HG02571 (cell line): Measurements from ENCODE around the gene KLF13.
A peak's percentile ranks its signal among the peaks of the same experiment; 100 is the strongest.

Experiments
- ATAC-seq: cut with Tn5 transposase; IDR thresholded peaks from one replicate; pipeline ENCODE4 v1.9.1; 2021; ENCODE audit warnings: mild to moderate bottlenecking, moderate library complexity; ENCODE audit not compliant: unreplicated experiment

Gene KLF13

GRCh38 chr15:31314380-31314779, 12.3 kb upstream of the KLF13 start:
- ATAC-seq: no peak

- ATAC-seq: no peak
Measured at GRCh38 chr15:31316135-31316795, 10.4 kb upstream of the KLF13 start.

GRCh38 chr15:31317017-31317416, 9.6 kb upstream of the KLF13 start:
- no peak for ATAC-seq

- no peak for ATAC-seq
Measured at GRCh38 chr15:31317421-31318327, 9.0 kb upstream of the KLF13 start.

GRCh38 chr15:31318429-31318828, 8.2 kb upstream of the KLF13 start:
- ATAC-seq: no peak

- ATAC-seq: no peak
Measured at GRCh38 chr15:31320022-31320421, 6.6 kb upstream of the KLF13 start.

GRCh38 chr15:31321418-31321817, 5.2 kb upstream of the KLF13 start:
- ATAC-seq: no peak

GRCh38 chr15:31322504-31322903, 4.1 kb upstream of the KLF13 start:
- ATAC-seq: no peak

- ATAC-seq: no peak
Measured at GRCh38 chr15:31323627-31324026, 3.0 kb upstream of the KLF13 start.

- ATAC-seq: no peak
Measured at GRCh38 chr15:31324186-31324585, 2.4 kb upstream of the KLF13 start.

- ATAC-seq: no peak
Measured at GRCh38 chr15:31324806-31325594, 1.6 kb upstream of the KLF13 start.

GRCh38 chr15:31325595-31326155, 960 bp upstream of the KLF13 start:
- ATAC-seq: peak; percentile 3

GRCh38 chr15:31326875-31327668, 437 bp downstream of the KLF13 start:
- ATAC-seq: peak; percentile 6

GRCh38 chr15:31327669-31328427, 1.2 kb downstream of the KLF13 start:
- ATAC-seq: no peak

GRCh38 chr15:31328428-31328968, 1.9 kb downstream of the KLF13 start:
- ATAC-seq: no peak

- ATAC-seq: no peak
Measured at GRCh38 chr15:31328969-31329639, 2.5 kb downstream of the KLF13 start.

- no peak for ATAC-seq
Measured at GRCh38 chr15:31329640-31330010, 3.0 kb downstream of the KLF13 start.

GRCh38 chr15:31330111-31330785, 3.6 kb downstream of the KLF13 start:
- no peak for ATAC-seq
